HCT116 (cell line): ENCODE data around the gene CYP2B6. TPM values are rescaled to one million over a fixed set of nuclear protein-coding genes. Genes with fewer than 3 reads are reported as not detected.

Experiments used
- ATAC-seq: fragments of 200-7000 bp; cut with Tn5 transposase; 2 replicates; pipeline ENCODE4 v1.9.1; 2020; ENCODE audit warnings: mild to moderate bottlenecking, moderate library complexity
- BruUV-seq: library from RNA; stranded (reverse); fragments of 400-500 nt; replicated peaks from 2 replicates; lab custom pipeline; 2021; lab: Mats Ljungman, UMichigan
- CTCF ChIA-PET: fragments of 300-600 bp; sonication (Branson Sonifier 250); formaldehyde crosslinking; loops from one replicate; lab custom pipeline; 2021; ENCODE audit warnings: antibody characterized with exemption; lab: Charles Lee
- POLR2A ChIA-PET: fragments of 300-600, 350-600 bp; sonication (Branson Sonifier 250); formaldehyde crosslinking; loops from one replicate; lab custom pipeline; 2021; ENCODE audit warnings: antibody characterized with exemption; lab: Charles Lee
- RAD21 ChIA-PET, 2 experiments: fragments of 300-600 bp; sonication (Branson Sonifier 250); formaldehyde crosslinking; loops; one replicate each; lab custom pipeline; 2023; ENCODE audit warnings: low total read pairs in 2 of 2; ENCODE audit not compliant: uncharacterized antibody in 2 of 2, unreplicated experiment in 2 of 2, low non-redundant PET in 1 of 2; lab: Charles Lee
- DNase-seq: peaks from one replicate; pipeline ENCODE4 v3.0.0-alpha.2; 2010; ENCODE audit warnings: low read depth, low spot score
- H2AFZ ChIP-seq: fragments of 200-600 bp; shearing (Covaris generic), sonication (generic); 2 replicates; pipeline ENCODE4 v1.6.1; 2017; ENCODE audit warnings: low read depth, mixed run types, mixed read lengths, antibody characterized with exemption, low read length; ENCODE audit not compliant: poor library complexity, severe bottlenecking
- H3K27ac ChIP-seq: 2 replicates; pipeline ENCODE4 v1.5.1; 2012; ENCODE audit warnings: low read depth, low read length
- H3K27me3 ChIP-seq: fragments of 200-600 bp; sonication (generic); 2 replicates; pipeline ENCODE4 v1.6.1; 2016; ENCODE audit warnings: mixed run types, low read length, mixed read lengths; ENCODE audit not compliant: insufficient read depth
- H3K36me3 ChIP-seq, 2 experiments: fragments of 200-500 bp in 1 of 2; fragments of 200-600 bp in 1 of 2; sonication (Bioruptor generic) in 1 of 2; sonication (generic) in 1 of 2; 2 replicates each; pipeline versions ENCODE4 v1.5.1 to v1.6.1; 2014 to 2016; ENCODE audit warnings: low read length in 2 of 2, inconsistent platforms in 1 of 2, mixed read lengths in 1 of 2, mixed run types in 1 of 2; ENCODE audit not compliant: insufficient read depth in 2 of 2, control insufficient read depth in 1 of 2
- H3K4me1 ChIP-seq, 2 experiments: fragments of 200-600 bp in 1 of 2; sonication (generic) in 1 of 2; 2 replicates each; pipeline versions ENCODE4 v1.5.1 to v1.6.1; 2012 to 2017; ENCODE audit warnings: low read length in 2 of 2, inconsistent platforms in 1 of 2, mild to moderate bottlenecking in 1 of 2, mixed read lengths in 1 of 2, mixed run types in 1 of 2, moderate library complexity in 1 of 2; ENCODE audit not compliant: insufficient read depth in 2 of 2, control insufficient read depth in 1 of 2
- H3K4me2 ChIP-seq: fragments of 200-600 bp; sonication (generic); 2 replicates; pipeline ENCODE4 v1.6.1; 2017; ENCODE audit warnings: mixed run types, low read length, mixed read lengths
- H3K4me3 ChIP-seq, 2 experiments: fragments of 200-600 bp in 1 of 2; sonication (generic) in 1 of 2; replicated peaks in 1 of 2; 2 replicates each; pipeline ENCODE4 v1.5.1; 2011 to 2016; ENCODE audit warnings: low read length in 2 of 2, control low read depth in 1 of 2, low read depth in 1 of 2, mild to moderate bottlenecking in 1 of 2, mixed read lengths in 1 of 2, mixed run types in 1 of 2
- H3K79me2 ChIP-seq: fragments of 200-600 bp; sonication (generic); 2 replicates; pipeline ENCODE4 v1.6.1; 2017; ENCODE audit warnings: mild to moderate bottlenecking, mixed run types, low read length, moderate library complexity, mixed read lengths; ENCODE audit not compliant: insufficient read depth
- H3K9ac ChIP-seq: fragments of 200-600 bp; sonication (generic); 2 replicates; pipeline ENCODE4 v1.6.1; 2016; ENCODE audit warnings: low read length, mixed read lengths
- H3K9me2 ChIP-seq: fragments of 200-600 bp; sonication (generic), shearing (Covaris generic); 2 replicates; pipeline ENCODE4 v1.6.1; 2017; ENCODE audit warnings: mixed run types, mild to moderate bottlenecking, moderate library complexity; ENCODE audit not compliant: insufficient read depth
- H3K9me3 ChIP-seq, 2 experiments: fragments of 200-500 bp in 1 of 2; fragments of 200-600 bp in 1 of 2; sonication (Bioruptor generic) in 1 of 2; sonication (generic) in 1 of 2; 2 replicates each; pipeline ENCODE4 v1.6.1; 2014 to 2017; ENCODE audit warnings: low read length in 2 of 2, mixed read lengths in 2 of 2, inconsistent platforms in 1 of 2, low read depth in 1 of 2, mild to moderate bottlenecking in 1 of 2, mixed run types in 1 of 2, moderate library complexity in 1 of 2; ENCODE audit not compliant: control insufficient read depth in 1 of 2, insufficient read depth in 1 of 2
- H4K20me1 ChIP-seq: fragments of 200-600 bp; sonication (generic), shearing (Covaris generic); 2 replicates; pipeline ENCODE4 v1.6.1; 2017; ENCODE audit warnings: mixed run types, mild to moderate bottlenecking, moderate library complexity; ENCODE audit not compliant: insufficient read depth
- ATF3 ChIP-seq: IDR thresholded peaks from 2 replicates; pipeline ENCODE4 v1.6.1; 2012
- CBX3 ChIP-seq: IDR thresholded peaks from 2 replicates; pipeline ENCODE4 v1.6.1; 2012; ENCODE audit warnings: low read depth
- CEBPB ChIP-seq: IDR thresholded peaks from 2 replicates; pipeline ENCODE4 v1.6.1; 2012; ENCODE audit warnings: low read depth
- EGR1 ChIP-seq: IDR thresholded peaks from 2 replicates; pipeline ENCODE4 v1.6.1; 2012; ENCODE audit warnings: low read depth
- ELF1 ChIP-seq: IDR thresholded peaks from 2 replicates; pipeline ENCODE4 v1.6.1; 2012; ENCODE audit warnings: low read depth, borderline replicate concordance
- EZH2 ChIP-seq: fragments of 200-600 bp; sonication (generic); IDR thresholded peaks from 2 replicates; pipeline ENCODE4 v1.6.1; 2017; ENCODE audit warnings: antibody characterized with exemption, mixed run types
- EZH2phosphoT487 ChIP-seq: fragments of 200-600 bp; IDR thresholded peaks from 2 replicates; pipeline ENCODE4 v1.6.1; 2018; ENCODE audit warnings: antibody characterized with exemption, borderline replicate concordance
- FOSL1 ChIP-seq: IDR thresholded peaks from 2 replicates; pipeline ENCODE4 v1.6.1; 2012; ENCODE audit warnings: low read depth
- JUND ChIP-seq: IDR thresholded peaks from 2 replicates; pipeline ENCODE4 v1.6.1; 2012
- MAX ChIP-seq: IDR thresholded peaks from 2 replicates; pipeline ENCODE4 v1.6.1; 2012
- POLR2AphosphoS5 ChIP-seq: IDR thresholded peaks from 2 replicates; pipeline ENCODE4 v1.6.1; 2011; ENCODE audit warnings: mild to moderate bottlenecking, low read depth, low read length, moderate library complexity
- RAD21 ChIP-seq: IDR thresholded peaks from 2 replicates; pipeline ENCODE4 v1.6.1; 2012; ENCODE audit warnings: low read depth, mild to moderate bottlenecking
- SIN3A ChIP-seq: IDR thresholded peaks from 2 replicates; pipeline ENCODE4 v1.6.1; 2012; ENCODE audit warnings: low read depth
- SP1 ChIP-seq: IDR thresholded peaks from 2 replicates; pipeline ENCODE4 v1.6.1; 2012; ENCODE audit warnings: low read depth
- SRF ChIP-seq: IDR thresholded peaks from 2 replicates; pipeline ENCODE4 v1.6.1; 2012; ENCODE audit warnings: low read depth
- YY1 ChIP-seq: IDR thresholded peaks from 2 replicates; pipeline ENCODE4 v1.6.1; 2011; ENCODE audit warnings: low read length, low read depth, moderate library complexity, mild to moderate bottlenecking; ENCODE audit not compliant: insufficient replicate concordance; ENCODE audit errors: extremely low read depth
- ZBTB33 ChIP-seq: IDR thresholded peaks from 2 replicates; pipeline ENCODE4 v1.6.1; 2011; ENCODE audit warnings: mild to moderate bottlenecking, low read length, moderate library complexity; ENCODE audit not compliant: insufficient replicate concordance; ENCODE audit errors: extremely low read depth
- ZFX ChIP-seq: fragments of 450-650 bp; IDR thresholded peaks from 2 replicates; pipeline ENCODE4 v1.6.1; 2017
- ZNF274 ChIP-seq: fragments of 200-500 bp; sonication (Bioruptor generic); IDR thresholded peaks from 2 replicates; pipeline ENCODE4 v1.6.1; 2014; ENCODE audit warnings: mild to moderate bottlenecking, low read depth, low read length, inconsistent platforms
- intact Hi-C: fragments of 100-400 bp; cut with micrococcal nuclease; formaldehyde crosslinking; loops from 2 replicates; pipeline ENCODE4 v1.10.0; 2022
- total RNA-seq: library from RNA; stranded (reverse); gene quantifications from one replicate; pipeline ENCODE4 v1.2.1, GENCODE V29; 2021; ENCODE audit not compliant: unreplicated experiment

The CYP2B6 gene
- total RNA-seq, 1 experiment from 2014 or later, result 0.74 TPM

GRCh38 chr19:41025411-41025810, 34.3 kb downstream of the CYP2B6 start:
- Histone ChIP-seq H3K9me3 (no peaks in the 10 kb centered on the region), H3K36me3 (no peaks in the 10 kb centered on the region), H3K27me3 (peaks cover 30% of the 10 kb centered on the region), H4K20me1 (no peaks in the 10 kb centered on the region)
- TF ChIP-seq JUND (no peak), SIN3A (no peak), RAD21 (no peak), SRF (no peak), ELF1 (no peak), ZNF274 (no peak), POLR2AphosphoS5 (no peak), CBX3 (no peak), SP1 (no peak), MAX (no peak), ZFX (no peak), ATF3 (no peak), EGR1 (no peak), ZBTB33 (no peak), YY1 (no peak), CEBPB (no peak), EZH2 (no peak), FOSL1 (no peak), EZH2phosphoT487 (no peak)
- TF ChIP-seq, all 23 proteins: peak for 0
- BruUV-seq, result no TSS peak
- no peaks in the 10 kb centered on the region for H3K79me2 ChIP-seq
- H2AFZ ChIP-seq, result no peak overlapping the region
- H3K27ac ChIP-seq, result no peak overlapping the region
- no peak for ATAC-seq
- DNase-seq, result no peak
- CTCF ChIA-PET, result no interaction called here
- POLR2A ChIA-PET, result no interaction called here
- no peaks in the 10 kb centered on the region for H3K4me1 ChIP-seq
- no peak overlapping the region for H3K9ac ChIP-seq
- H3K4me2 ChIP-seq, result no peak overlapping the region
- RAD21 ChIA-PET, result no interaction called here
- H3K4me3 ChIP-seq, result no peak overlapping the region
- no peaks in the 10 kb centered on the region for H3K9me2 ChIP-seq
- intact Hi-C loops, result no loop called here
